Measurements from ENCODE around the gene BRAP.
"Not testable (repeated sequence)": the region's sequence is repeated elsewhere in the genome, so short reads cannot be mapped to it uniquely, and the experiment has no call there.

The BRAP gene

GRCh38 chr12:111685811-111686573, at the start of gene BRAP, which contains the start of gene ACAD10:
BRAP (minus strand) TSS chr12:111685956; CDS start chr12:111685792, 164 bp downstream.
ACAD10 (plus strand) TSS chr12:111686053; CDS start chr12:111692710, 6,657 bp downstream.
- Histone ChIP-seq H3K27me3 (replicated peaks) (no peaks in the 10 kb centered on the region), H3K36me3 (replicated peaks) (peaks cover 13% of the 10 kb centered on the region), H3K4me3 (ENCODE audit: low read depth, low read length) (peak within 1 kb of the TSS; percentile 77), H3K27ac (peak within 1 kb of the TSS; percentile 89)
- DNase-seq: peak; percentile 86
- TF ChIP-seq CTCF (IDR thresholded peaks at IDR 0.05; ENCODE audit: low read depth, low read length, missing control alignments): no peak
- in situ Hi-C loops (cut with HindIII; ENCODE audit: low pct_ligation_motif_present, low sequenced_read_pairs): no loop called here

GRCh38 chr12:111733340-111733915, 47.7 kb upstream of the BRAP start:
- Histone ChIP-seq H3K36me3 (replicated peaks) (peaks cover 6% of the 10 kb centered on the region), H3K4me3 (ENCODE audit: low read depth, low read length) (no peak overlapping the region), H3K27me3 (replicated peaks) (no peaks in the 10 kb centered on the region), H3K27ac (no peak overlapping the region)
- no peak for DNase-seq
- TF ChIP-seq CTCF (IDR thresholded peaks at IDR 0.05; ENCODE audit: low read depth, low read length, missing control alignments): no peak
- in situ Hi-C loops (cut with HindIII; ENCODE audit: low pct_ligation_motif_present, low sequenced_read_pairs): no loop called here

- no peak for TF ChIP-seq CTCF (IDR thresholded peaks at IDR 0.05; ENCODE audit: low read depth, low read length, missing control alignments)
- Histone ChIP-seq H3K4me3 (ENCODE audit: low read depth, low read length) (no peak overlapping the region), H3K27me3 (replicated peaks) (no peaks in the 10 kb centered on the region), H3K27ac (no peak overlapping the region), H3K36me3 (replicated peaks) (peaks cover 4% of the 10 kb centered on the region)
- in situ Hi-C loops (cut with HindIII; ENCODE audit: low pct_ligation_motif_present, low sequenced_read_pairs): no loop called here
- no peak for DNase-seq
Observed at GRCh38 chr12:111732786-111733185, 47.0 kb upstream of the BRAP start.

- no peaks in the 10 kb centered on the region for H3K36me3 ChIP-seq (replicated peaks)
- no peak for TF ChIP-seq CTCF (IDR thresholded peaks at IDR 0.05; ENCODE audit: low read depth, low read length, missing control alignments)
- no peak overlapping the region for H3K4me3 ChIP-seq (ENCODE audit: low read depth, low read length)
- DNase-seq: no peak
- H3K27me3 ChIP-seq (replicated peaks): no peaks in the 10 kb centered on the region
- in situ Hi-C loops (cut with HindIII; ENCODE audit: low pct_ligation_motif_present, low sequenced_read_pairs): no loop called here
- H3K27ac ChIP-seq: no peak overlapping the region
Observed at GRCh38 chr12:111730420-111730819, 44.7 kb upstream of the BRAP start.

- DNase-seq: no peak
- in situ Hi-C loops (cut with HindIII; ENCODE audit: low pct_ligation_motif_present, low sequenced_read_pairs): no loop called here
- no peak overlapping the region for H3K27ac ChIP-seq
- no peak for TF ChIP-seq CTCF (IDR thresholded peaks at IDR 0.05; ENCODE audit: low read depth, low read length, missing control alignments)
- H3K27me3 ChIP-seq (replicated peaks): no peaks in the 10 kb centered on the region
- no peak overlapping the region for H3K4me3 ChIP-seq (ENCODE audit: low read depth, low read length)
- H3K36me3 ChIP-seq (replicated peaks): no peaks in the 10 kb centered on the region
Observed at GRCh38 chr12:111728795-111729194, 43.0 kb upstream of the BRAP start.

GRCh38 chr12:111723646-111724360, 38.0 kb upstream of the BRAP start:
- H3K4me3 ChIP-seq (ENCODE audit: low read depth, low read length); H3K27me3 ChIP-seq (replicated peaks); in situ Hi-C loops (cut with HindIII; ENCODE audit: low pct_ligation_motif_present, low sequenced_read_pairs); H3K36me3 ChIP-seq (replicated peaks); DNase-seq; H3K27ac ChIP-seq: not testable (repeated sequence)

Data from brain microvascular endothelial cell (primary cell).